Vagina (tissue), 2 donors: ENCODE data around the gene POU3F3.

Experiments
- POLR2A ChIP-seq, 2 donors: fragments of 450-650 bp; IDR thresholded peaks; one replicate each; pipeline ENCODE4 v1.6.1; 2017; ENCODE audit warnings: antibody characterized with exemption in 2 of 2, mild to moderate bottlenecking in 2 of 2, moderate library complexity in 2 of 2
- POLR2AphosphoS5 ChIP-seq, 2 donors: sonication (generic); formaldehyde crosslinking; IDR thresholded peaks; one replicate each; pipeline ENCODE4 v1.9.0; 2017; ENCODE audit warnings: antibody characterized with exemption in 2 of 2, mild to moderate bottlenecking in 2 of 2, low read depth in 1 of 2; ENCODE audit not compliant: insufficient read depth in 1 of 2
- TF ChIP-seq, protein P1 (sequence below), 3 experiments: fragments of 450-650 bp in 2 of 3; fragments of 200-600 bp in 1 of 3; sonication (generic) in 1 of 3; IDR thresholded peaks; one replicate each; pipeline ENCODE4 v1.5.1; 2017 to 2019; ENCODE audit warnings: antibody characterized with exemption in 3 of 3, mild to moderate bottlenecking in 2 of 3, moderate library complexity in 2 of 3

DNA sequence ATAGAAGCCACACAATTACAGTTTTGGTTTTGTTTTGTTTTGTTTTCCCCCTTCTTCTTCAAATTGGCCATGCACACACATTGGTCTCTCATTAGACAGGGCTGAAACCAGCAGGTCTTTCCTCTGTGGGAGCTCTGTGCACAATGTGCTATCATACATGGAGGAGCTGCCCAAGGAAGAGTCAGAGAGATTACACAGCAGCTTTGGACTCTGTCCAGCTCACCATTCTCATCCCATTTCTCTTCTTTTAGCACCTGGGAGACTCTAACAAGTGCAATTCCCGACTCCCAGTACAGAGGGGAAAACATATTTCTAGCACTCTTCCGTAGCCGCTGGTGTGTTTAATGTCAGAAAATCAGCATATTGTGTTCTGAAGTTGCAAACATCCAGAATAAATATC, 29.4 kb downstream of the POU3F3 start:
- TF ChIP-seq POLR2A (IDR thresholded peaks at IDR 0.05): no peak
- TF ChIP-seq, protein P1, sequence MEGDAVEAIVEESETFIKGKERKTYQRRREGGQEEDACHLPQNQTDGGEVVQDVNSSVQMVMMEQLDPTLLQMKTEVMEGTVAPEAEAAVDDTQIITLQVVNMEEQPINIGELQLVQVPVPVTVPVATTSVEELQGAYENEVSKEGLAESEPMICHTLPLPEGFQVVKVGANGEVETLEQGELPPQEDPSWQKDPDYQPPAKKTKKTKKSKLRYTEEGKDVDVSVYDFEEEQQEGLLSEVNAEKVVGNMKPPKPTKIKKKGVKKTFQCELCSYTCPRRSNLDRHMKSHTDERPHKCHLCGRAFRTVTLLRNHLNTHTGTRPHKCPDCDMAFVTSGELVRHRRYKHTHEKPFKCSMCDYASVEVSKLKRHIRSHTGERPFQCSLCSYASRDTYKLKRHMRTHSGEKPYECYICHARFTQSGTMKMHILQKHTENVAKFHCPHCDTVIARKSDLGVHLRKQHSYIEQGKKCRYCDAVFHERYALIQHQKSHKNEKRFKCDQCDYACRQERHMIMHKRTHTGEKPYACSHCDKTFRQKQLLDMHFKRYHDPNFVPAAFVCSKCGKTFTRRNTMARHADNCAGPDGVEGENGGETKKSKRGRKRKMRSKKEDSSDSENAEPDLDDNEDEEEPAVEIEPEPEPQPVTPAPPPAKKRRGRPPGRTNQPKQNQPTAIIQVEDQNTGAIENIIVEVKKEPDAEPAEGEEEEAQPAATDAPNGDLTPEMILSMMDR (IDR thresholded peaks at IDR 0.05): no peak
- no peak for TF ChIP-seq POLR2AphosphoS5 (IDR thresholded peaks at IDR 0.05; ENCODE audit: insufficient read depth in 1 of 2, low read depth in 1 of 2)
